ENCODE data around the gene CDKL5.

CDKL5 gene

GRCh38 chrX:18647621-18648020 is 222.2 kb downstream of the CDKL5 start:
- no peak for DNase-seq (ENCODE audit: low spot score)

GRCh38 chrX:18649498-18649951 is 224.1 kb downstream of the CDKL5 start:
- DNase-seq (ENCODE audit: low spot score): no peak

GRCh38 chrX:18650662-18651061 is 225.3 kb downstream of the CDKL5 start:
- DNase-seq (ENCODE audit: low spot score): no peak

DNA sequence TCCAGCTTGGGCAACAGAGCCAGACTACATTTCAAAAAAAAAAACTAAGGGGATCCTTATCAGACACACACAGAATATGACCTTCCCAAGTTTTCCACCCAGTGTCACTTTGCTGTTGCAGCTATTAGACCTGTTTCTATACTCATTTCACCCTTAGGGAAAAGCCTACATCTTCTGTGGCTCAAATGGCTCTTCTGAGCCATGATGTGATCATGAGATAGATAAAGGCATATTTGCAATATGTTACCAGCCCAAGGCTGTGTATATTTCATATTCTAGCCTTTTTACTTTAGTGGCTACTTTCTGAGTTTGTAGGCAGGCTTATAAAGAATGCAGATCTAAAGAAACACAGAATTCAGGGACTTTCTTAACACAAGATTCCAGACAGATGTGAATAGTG is 227.2 kb downstream of the CDKL5 start:
- DNase-seq (ENCODE audit: low spot score): no peak

GRCh38 chrX:18654875-18655836 is 229.7 kb downstream of the CDKL5 start:
- DNase-seq (ENCODE audit: low spot score): no peak

GRCh38 chrX:18661273-18661672 is 235.9 kb downstream of the CDKL5 start:
- DNase-seq (ENCODE audit: low spot score): no peak

DNA sequence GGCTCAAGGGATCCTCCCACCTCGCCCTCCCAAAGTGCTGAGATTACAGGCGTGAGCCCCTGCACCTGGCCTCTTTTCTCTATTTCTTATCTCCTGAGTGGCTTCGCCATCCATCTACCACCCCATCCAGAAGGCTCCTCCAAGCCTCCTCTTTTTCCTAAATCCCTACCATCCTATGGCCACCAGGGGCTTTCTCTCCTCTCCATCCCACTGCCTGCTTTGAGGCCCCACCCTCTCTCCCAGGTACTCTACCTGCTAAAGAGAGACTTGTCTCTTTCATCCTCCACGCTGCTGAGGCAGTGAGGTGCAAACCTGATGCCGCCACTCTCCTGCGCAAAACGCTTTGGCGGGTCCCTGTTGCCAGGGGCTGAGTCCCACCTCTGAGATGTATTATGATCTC is 239.5 kb downstream of the CDKL5 start:
- no peak for DNase-seq (ENCODE audit: low spot score)

DNA sequence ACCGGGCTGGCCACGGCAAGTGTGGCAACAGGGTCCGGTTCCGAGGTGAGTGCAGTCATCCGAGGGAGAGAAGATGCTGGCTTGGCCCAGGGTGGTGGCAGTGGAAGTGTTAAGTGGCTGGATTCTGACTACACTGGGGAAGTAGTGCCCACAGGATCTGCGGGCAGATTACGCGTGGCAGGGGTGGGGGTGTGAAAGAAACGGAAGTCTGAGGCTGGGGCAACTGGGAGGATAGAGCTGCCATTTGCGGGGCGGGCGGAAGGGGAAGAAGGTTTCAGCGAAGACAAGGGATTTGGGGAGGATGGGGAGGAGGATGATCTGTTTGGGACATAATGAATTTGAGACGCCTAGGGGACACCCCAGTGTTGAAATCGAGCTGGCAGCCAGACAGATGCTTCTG is 241.2 kb downstream of the CDKL5 start:
- no peak for DNase-seq (ENCODE audit: low spot score)

- no peak for DNase-seq (ENCODE audit: low spot score)
Measured at GRCh38 chrX:18668071-18668835, 242.8 kb downstream of the CDKL5 start.

- no peak for DNase-seq (ENCODE audit: low spot score)
Measured at GRCh38 chrX:18672008-18672407, 246.6 kb downstream of the CDKL5 start, which contains the start of gene RS1. Gene RS1 (minus strand): TSS chrX:18672108. CDS start chrX:18672068, 40 bp downstream.

- DNase-seq (ENCODE audit: low spot score): peak; percentile 18
Measured at GRCh38 chrX:18674417-18674787, 249.0 kb downstream of the CDKL5 start.

GRCh38 chrX:18674788-18675735 is 249.7 kb downstream of the CDKL5 start:
- peak; percentile 81 for DNase-seq (ENCODE audit: low spot score)

GRCh38 chrX:18676050-18676449 is 250.6 kb downstream of the CDKL5 start:
- DNase-seq (ENCODE audit: low spot score): no peak

DNA sequence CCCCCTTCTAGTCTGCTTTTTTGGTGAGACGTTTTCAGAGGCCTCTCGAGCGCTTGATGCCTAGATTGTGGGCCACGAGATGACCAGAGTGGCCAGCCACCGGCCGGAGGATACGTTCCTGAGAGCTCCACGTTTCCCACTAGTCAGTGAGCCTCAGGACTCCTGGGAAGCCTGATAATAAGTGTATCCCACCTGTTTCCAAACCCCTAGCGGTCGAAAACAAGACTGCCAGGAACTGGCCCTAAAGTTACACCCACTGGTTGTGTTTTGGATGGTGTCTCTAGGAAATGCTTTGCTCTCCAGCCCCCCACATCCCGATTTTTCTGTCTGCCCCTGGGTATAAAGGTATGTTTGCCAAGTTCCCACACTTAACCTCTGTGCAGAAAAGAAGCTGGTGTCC is 251.1 kb downstream of the CDKL5 start:
- no peak for DNase-seq (ENCODE audit: low spot score)

- no peak for DNase-seq (ENCODE audit: low spot score)
Measured at GRCh38 chrX:18677161-18677869, 251.9 kb downstream of the CDKL5 start.

GRCh38 chrX:18681996-18682395 is 256.6 kb downstream of the CDKL5 start:
- no peak for DNase-seq (ENCODE audit: low spot score)

GRCh38 chrX:18682979-18683387 is 257.6 kb downstream of the CDKL5 start:
- no peak for DNase-seq (ENCODE audit: low spot score)

GRCh38 chrX:18687856-18688495 is 262.6 kb downstream of the CDKL5 start:
- no peak for DNase-seq (ENCODE audit: low spot score)

DNA sequence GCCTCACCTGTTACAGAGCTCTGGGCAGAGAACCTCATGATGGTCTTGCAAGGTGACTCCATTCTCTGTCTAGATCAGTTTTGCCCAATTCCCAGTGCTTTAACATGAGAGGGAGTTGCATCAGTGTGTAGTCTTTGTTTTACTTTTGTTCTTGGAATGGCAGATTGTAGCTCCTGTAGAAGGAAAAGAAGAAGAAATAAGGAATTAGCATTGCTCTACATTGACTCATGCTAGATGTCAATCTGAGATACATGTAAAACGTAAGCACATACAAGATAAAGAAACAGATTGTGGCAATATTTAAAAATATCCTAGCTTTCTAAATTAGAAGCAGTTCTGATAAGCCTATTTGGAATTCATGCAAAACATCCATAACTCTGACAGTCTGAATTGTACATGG is 266.0 kb downstream of the CDKL5 start:
- DNase-seq (ENCODE audit: low spot score): no peak

GRCh38 chrX:18692541-18692940 is 267.1 kb downstream of the CDKL5 start:
- no peak for DNase-seq (ENCODE audit: low spot score)

- DNase-seq (ENCODE audit: low spot score): no peak
Measured at GRCh38 chrX:18696653-18697052, 271.2 kb downstream of the CDKL5 start.

Measured in Ammon's horn (tissue), 1 donor.